Measurements from ENCODE around the gene UBE2M.

The UBE2M gene

GRCh38 chr19:58552655-58553054 lies 5.8 kb downstream of the UBE2M start:
- no peak overlapping the region for H3K4me3 ChIP-seq (ENCODE audit: low read length, poor library complexity, severe bottlenecking)
- H3K4me1 ChIP-seq (ENCODE audit: insufficient read depth, low read length, poor library complexity, severe bottlenecking) = peaks cover 29% of the 10 kb centered on the region
- H3K9ac ChIP-seq (ENCODE audit: low read depth, low read length, poor library complexity, severe bottlenecking) = no peak overlapping the region
- H3K27me3 ChIP-seq (ENCODE audit: insufficient read depth, low read length, poor library complexity, severe bottlenecking) = no peaks in the 10 kb centered on the region
- H3K79me2 ChIP-seq (ENCODE audit: insufficient read depth, low read length) = peaks cover 92% of the 10 kb centered on the region
- H4K20me1 ChIP-seq (ENCODE audit: insufficient read depth, low read length, poor library complexity, severe bottlenecking) = peaks cover 88% of the 10 kb centered on the region
- H3K9me3 ChIP-seq (ENCODE audit: insufficient read depth, low read depth, low read length) = no peaks in the 10 kb centered on the region
- H3F3A ChIP-seq (ENCODE audit: low read depth) = peaks cover 25% of the 10 kb centered on the region; the same call in 1 of the 2 replicates
- peaks cover 63% of the 10 kb centered on the region for H3K36me3 ChIP-seq (ENCODE audit: insufficient read depth, low read length)
- no peak for TF ChIP-seq EZH2phosphoT487 (IDR thresholded peaks at IDR 0.05; ENCODE audit: borderline replicate concordance)
- TF ChIP-seq, protein P1, sequence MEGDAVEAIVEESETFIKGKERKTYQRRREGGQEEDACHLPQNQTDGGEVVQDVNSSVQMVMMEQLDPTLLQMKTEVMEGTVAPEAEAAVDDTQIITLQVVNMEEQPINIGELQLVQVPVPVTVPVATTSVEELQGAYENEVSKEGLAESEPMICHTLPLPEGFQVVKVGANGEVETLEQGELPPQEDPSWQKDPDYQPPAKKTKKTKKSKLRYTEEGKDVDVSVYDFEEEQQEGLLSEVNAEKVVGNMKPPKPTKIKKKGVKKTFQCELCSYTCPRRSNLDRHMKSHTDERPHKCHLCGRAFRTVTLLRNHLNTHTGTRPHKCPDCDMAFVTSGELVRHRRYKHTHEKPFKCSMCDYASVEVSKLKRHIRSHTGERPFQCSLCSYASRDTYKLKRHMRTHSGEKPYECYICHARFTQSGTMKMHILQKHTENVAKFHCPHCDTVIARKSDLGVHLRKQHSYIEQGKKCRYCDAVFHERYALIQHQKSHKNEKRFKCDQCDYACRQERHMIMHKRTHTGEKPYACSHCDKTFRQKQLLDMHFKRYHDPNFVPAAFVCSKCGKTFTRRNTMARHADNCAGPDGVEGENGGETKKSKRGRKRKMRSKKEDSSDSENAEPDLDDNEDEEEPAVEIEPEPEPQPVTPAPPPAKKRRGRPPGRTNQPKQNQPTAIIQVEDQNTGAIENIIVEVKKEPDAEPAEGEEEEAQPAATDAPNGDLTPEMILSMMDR (conservative IDR thresholded peaks at IDR 0.05; ENCODE audit: low read length) = no peak
- no peak overlapping the region for H2AFZ ChIP-seq (ENCODE audit: low read length)
- no peaks in the 10 kb centered on the region for H3K9me2 ChIP-seq (replicated peaks; ENCODE audit: low read depth, low read length)
- no peak overlapping the region for H3K4me2 ChIP-seq (ENCODE audit: low read depth, low read length, poor library complexity, severe bottlenecking)

GRCh38 chr19:58551577-58552471 lies 6.6 kb downstream of the UBE2M start:
- Histone ChIP-seq H3F3A (ENCODE audit: low read depth) (peaks cover 25% of the 10 kb centered on the region; the same call in 1 of the 2 replicates), H3K9ac (ENCODE audit: low read depth, low read length, poor library complexity, severe bottlenecking) (no peak overlapping the region), H3K4me2 (ENCODE audit: low read depth, low read length, poor library complexity, severe bottlenecking) (no peak overlapping the region), H3K9me3 (ENCODE audit: insufficient read depth, low read depth, low read length) (no peaks in the 10 kb centered on the region), H3K4me3 (ENCODE audit: low read length, poor library complexity, severe bottlenecking) (no peak overlapping the region), H3K27me3 (ENCODE audit: insufficient read depth, low read length, poor library complexity, severe bottlenecking) (no peaks in the 10 kb centered on the region), H3K9me2 (replicated peaks; ENCODE audit: low read depth, low read length) (no peaks in the 10 kb centered on the region), H2AFZ (ENCODE audit: low read length) (no peak overlapping the region), H3K4me1 (ENCODE audit: insufficient read depth, low read length, poor library complexity, severe bottlenecking) (peaks cover 28% of the 10 kb centered on the region), H3K79me2 (ENCODE audit: insufficient read depth, low read length) (peaks cover 92% of the 10 kb centered on the region), H3K36me3 (ENCODE audit: insufficient read depth, low read length) (peaks cover 70% of the 10 kb centered on the region), H4K20me1 (ENCODE audit: insufficient read depth, low read length, poor library complexity, severe bottlenecking) (peaks cover 88% of the 10 kb centered on the region)
- TF ChIP-seq, protein P1 (conservative IDR thresholded peaks at IDR 0.05; ENCODE audit: low read length) = no peak
- no peak for TF ChIP-seq EZH2phosphoT487 (IDR thresholded peaks at IDR 0.05; ENCODE audit: borderline replicate concordance)

- Histone ChIP-seq H3K4me3 (ENCODE audit: low read length, poor library complexity, severe bottlenecking) (no peak overlapping the region), H3K4me1 (ENCODE audit: insufficient read depth, low read length, poor library complexity, severe bottlenecking) (peaks cover 31% of the 10 kb centered on the region), H4K20me1 (ENCODE audit: insufficient read depth, low read length, poor library complexity, severe bottlenecking) (peaks cover 88% of the 10 kb centered on the region), H3K36me3 (ENCODE audit: insufficient read depth, low read length) (peaks cover 64% of the 10 kb centered on the region), H3K9me2 (replicated peaks; ENCODE audit: low read depth, low read length) (no peaks in the 10 kb centered on the region), H3K9ac (ENCODE audit: low read depth, low read length, poor library complexity, severe bottlenecking) (no peak overlapping the region), H3K27me3 (ENCODE audit: insufficient read depth, low read length, poor library complexity, severe bottlenecking) (no peaks in the 10 kb centered on the region), H3K4me2 (ENCODE audit: low read depth, low read length, poor library complexity, severe bottlenecking) (no peak overlapping the region), H3F3A (ENCODE audit: low read depth) (peaks cover 25% of the 10 kb centered on the region; the same call in 1 of the 2 replicates), H3K9me3 (ENCODE audit: insufficient read depth, low read depth, low read length) (no peaks in the 10 kb centered on the region), H3K79me2 (ENCODE audit: insufficient read depth, low read length) (peaks cover 92% of the 10 kb centered on the region), H2AFZ (ENCODE audit: low read length) (no peak overlapping the region)
- TF ChIP-seq, protein P1 (conservative IDR thresholded peaks at IDR 0.05; ENCODE audit: low read length) = no peak
- no peak for TF ChIP-seq EZH2phosphoT487 (IDR thresholded peaks at IDR 0.05; ENCODE audit: borderline replicate concordance)
Observed at GRCh38 chr19:58551123-58551497, 7.3 kb downstream of the UBE2M start.

Measured in Loucy (cell line).